CD4-positive, alpha-beta T cell treated with Interleukin-10 for 1 hour (primary cell): ENCODE results near the gene HPGD.

Experiments used
- DNase-seq: peaks from one replicate; pipeline ENCODE4 v3.0.0-alpha.2; 2020

Gene HPGD

GRCh38 chr4:174461466-174462106 is 60.7 kb downstream of the HPGD start:
- DNase-seq = no peak

- no peak for DNase-seq
Measured at GRCh38 chr4:174460684-174461083, 61.6 kb downstream of the HPGD start.

- no peak for DNase-seq
Measured at GRCh38 chr4:174457468-174457867, 64.8 kb downstream of the HPGD start.

- DNase-seq = no peak
Measured at GRCh38 chr4:174454815-174455473, 67.3 kb downstream of the HPGD start.

GRCh38 chr4:174451718-174452296 is 70.5 kb downstream of the HPGD start:
- DNase-seq = no peak

- no peak for DNase-seq
Measured at GRCh38 chr4:174450786-174451125, 71.5 kb downstream of the HPGD start.

GRCh38 chr4:174449944-174450785 is 72.1 kb downstream of the HPGD start:
- DNase-seq = no peak

GRCh38 chr4:174449152-174449551 is 73.1 kb downstream of the HPGD start:
- no peak for DNase-seq

- no peak for DNase-seq
Measured at GRCh38 chr4:174444390-174444789, 77.9 kb downstream of the HPGD start.
